SKM-1 treated with dmso at 0.1 percent for 144 hours (cell line): ENCODE measurements around the gene SMC1B.
A peak's percentile ranks its signal among the peaks of the same experiment; 100 is the strongest.
"Not testable (repeated sequence)": the region's sequence is repeated elsewhere in the genome, so short reads cannot be mapped to it uniquely, and the experiment has no call there.

ENCODE experiments used
- DNase-seq: peaks from one replicate; lab custom pipeline; 2025; ENCODE audit not compliant: unreplicated experiment; lab: John Stamatoyannopoulos, UW

SMC1B gene

GRCh38 chr22:45444168-45444567, 30.8 kb upstream of the SMC1B start:
- no peak for DNase-seq

GRCh38 chr22:45442116-45442515, 28.7 kb upstream of the SMC1B start:
- no peak for DNase-seq

GRCh38 chr22:45441138-45441537, 27.7 kb upstream of the SMC1B start:
- DNase-seq = no peak

GRCh38 chr22:45440688-45441087, 27.3 kb upstream of the SMC1B start:
- DNase-seq = not testable (repeated sequence)

GRCh38 chr22:45438336-45438735, 24.9 kb upstream of the SMC1B start:
- DNase-seq = no peak

GRCh38 chr22:45436871-45437517, 23.6 kb upstream of the SMC1B start:
- not testable (repeated sequence) for DNase-seq

- peak; percentile 87 for DNase-seq
These were observed 22.2 kb upstream of the SMC1B start for GRCh38 chr22:45435544-45436139.

GRCh38 chr22:45434981-45435380, 21.6 kb upstream of the SMC1B start:
- no peak for DNase-seq

GRCh38 chr22:45430871-45431270, 17.5 kb upstream of the SMC1B start:
- DNase-seq = no peak

- DNase-seq = no peak
These were observed 16.8 kb upstream of the SMC1B start for GRCh38 chr22:45429981-45430775.

GRCh38 chr22:45429424-45429823, 16.0 kb upstream of the SMC1B start:
- DNase-seq = no peak

GRCh38 chr22:45428391-45429385, 15.3 kb upstream of the SMC1B start:
- no peak for DNase-seq

- no peak for DNase-seq
These were observed 13.7 kb upstream of the SMC1B start for GRCh38 chr22:45427114-45427513.

- no peak for DNase-seq
These were observed 13.0 kb upstream of the SMC1B start for GRCh38 chr22:45426387-45426786.

- no peak for DNase-seq
These were observed 12.3 kb upstream of the SMC1B start for GRCh38 chr22:45425531-45426265.

GRCh38 chr22:45425101-45425500, 11.7 kb upstream of the SMC1B start:
- no peak for DNase-seq

- DNase-seq = peak; percentile 82
These were observed 10.9 kb upstream of the SMC1B start for GRCh38 chr22:45424241-45424731.

- no peak for DNase-seq
These were observed 10.1 kb upstream of the SMC1B start for GRCh38 chr22:45423524-45423923.

- DNase-seq = no peak
These were observed 9.0 kb upstream of the SMC1B start for GRCh38 chr22:45422237-45422983.
